Stomach (tissue), 9 donors: ENCODE results near the gene GNG2. TPM values are rescaled to one million over a fixed set of nuclear protein-coding genes. Genes with fewer than 3 reads are reported as not detected.
A peak's percentile ranks its signal among the peaks of the same experiment; 100 is the strongest.

Experiments used
- DNase-seq, 2 donors: peaks; one replicate each; pipeline versions ENCODE4 v3.0.0 to v3.0.0-alpha.2; 2013 to 2019
- H3K27ac ChIP-seq, 5 donors: fragments of 200-600 bp in 4 of 5; sonication (generic) in 4 of 5; one replicate each; pipeline ENCODE4 v1.5.1; 2013 to 2019; ENCODE audit warnings: mild to moderate bottlenecking in 1 of 5, moderate library complexity in 1 of 5
- H3K27me3 ChIP-seq, 3 donors: fragments of 200-600 bp; sonication (generic); one replicate each; pipeline ENCODE4 v1.5.1; 2017 to 2019; ENCODE audit warnings: mixed run types in 1 of 3
- H3K36me3 ChIP-seq, 4 donors: fragments of 200-600 bp; sonication (generic); 1 replicate in 3 of 4; 2 replicates in 1 of 4; pipeline ENCODE4 v1.5.1; 2016 to 2019
- H3K4me1 ChIP-seq, 4 donors: fragments of 200-600 bp; sonication (generic); one replicate each; pipeline ENCODE4 v1.5.1; 2016 to 2019
- H3K4me3 ChIP-seq, 4 donors: fragments of 200-600 bp; sonication (generic) in 3 of 4; one replicate each; pipeline ENCODE4 v1.5.1; 2016 to 2019; ENCODE audit warnings: mild to moderate bottlenecking in 1 of 4
- H3K9me3 ChIP-seq, 4 donors: fragments of 200-600 bp; sonication (generic); one replicate each; pipeline ENCODE4 v1.5.1; 2016 to 2019
- EP300 ChIP-seq: sonication (generic); formaldehyde crosslinking; IDR thresholded peaks from one replicate; pipeline ENCODE4 v1.6.1; 2017; ENCODE audit warnings: antibody characterized with exemption
- POLR2A ChIP-seq, 4 donors: fragments of 450-650 bp; IDR thresholded peaks; one replicate each; pipeline ENCODE4 v1.6.1; 2016; ENCODE audit warnings: antibody characterized with exemption in 4 of 4, control low read depth in 2 of 4, mild to moderate bottlenecking in 1 of 4, moderate library complexity in 1 of 4
- POLR2AphosphoS5 ChIP-seq, 3 donors: sonication (generic); formaldehyde crosslinking; IDR thresholded peaks; one replicate each; pipeline ENCODE4 v1.6.1; 2016; ENCODE audit warnings: antibody characterized with exemption in 3 of 3
- WGBS, 5 donors: extraction: QIAGEN DNeasy Blood & Tissue Kit in 3 of 5; methylation state at CpG; one replicate each; pipeline versions ENCODE4 v1.1.5 to v1.1.7; 2013 to 2018; 5-methylcytosine and 5-hydroxymethylcytosine counted together
- intact Hi-C: fragments of 100-400 bp; cut with DNase I; formaldehyde crosslinking; loops from one replicate; pipeline ENCODE4 v1.15.1; 2023; ENCODE audit warnings: low total_unique reads
- polyA plus RNA-seq, 3 donors: library from polyadenylated mRNA; stranded (reverse); fragments of 200-250 nt; gene quantifications; one replicate each; pipeline ENCODE4 v1.2.3, GENCODE V29; 2013
- total RNA-seq, 5 donors: library from RNA; depleted of rRNA; stranded (reverse); fragments of >200 nt; gene quantifications; one replicate each; pipeline versions ENCODE4 v1.1.0 to v1.2.3, GENCODE V29; 2014 to 2016
- TF ChIP-seq, protein P1 (sequence below), 7 experiments: fragments of 450-650 bp in 4 of 7; fragments of 200-600 bp in 3 of 7; sonication (generic) in 3 of 7; IDR thresholded peaks; one replicate each; pipeline ENCODE4 v1.5.1; 2016 to 2019; ENCODE audit warnings: antibody characterized with exemption in 7 of 7, control low read depth in 2 of 7, mild to moderate bottlenecking in 1 of 7
- donor health status: healthy with polysubstance abuse.
- donor health status: Bipolar disorder and iron deficiency.
- donor health status: healthy.

GNG2 gene
- total and polyA plus RNA-seq, 8 donors: 0.58 to 23.3 (median 9.2) TPM

DNA sequence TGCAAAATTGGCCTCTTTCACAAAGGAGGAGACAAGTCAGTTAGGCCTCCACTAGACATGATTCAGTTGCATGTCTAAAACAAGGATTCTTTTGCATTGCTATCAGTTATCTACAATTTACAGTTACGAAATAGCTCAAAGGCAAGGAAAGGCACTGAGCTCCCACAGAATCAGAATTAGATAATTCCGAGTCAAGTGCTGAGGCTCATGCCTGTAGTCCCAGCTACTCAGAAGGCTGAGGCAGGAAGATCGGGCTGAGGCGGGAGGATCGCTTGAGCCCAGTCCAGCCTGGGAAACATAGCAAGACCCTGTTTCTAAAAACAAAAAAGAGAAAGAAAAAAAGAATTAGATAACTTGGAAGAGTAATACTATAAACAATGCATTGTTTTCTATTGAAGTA is 116.7 kb downstream of the GNG2 start:
- 86 to 93% (median 88%) methylated on average over 5 of the region's 5 CpGs for WGBS, 5 donors
- Histone ChIP-seq H3K4me1 (peaks cover 0 to 10% (median 4%) of the 10 kb centered on the region in 4 donors), H3K36me3 (no peaks in the 10 kb centered on the region), H3K4me3 (no peak overlapping the region), H3K27me3 (no peaks in the 10 kb centered on the region), H3K27ac (no peak overlapping the region), H3K9me3 (no peaks in the 10 kb centered on the region)
- DNase-seq: no peak
- TF ChIP-seq, protein P1, sequence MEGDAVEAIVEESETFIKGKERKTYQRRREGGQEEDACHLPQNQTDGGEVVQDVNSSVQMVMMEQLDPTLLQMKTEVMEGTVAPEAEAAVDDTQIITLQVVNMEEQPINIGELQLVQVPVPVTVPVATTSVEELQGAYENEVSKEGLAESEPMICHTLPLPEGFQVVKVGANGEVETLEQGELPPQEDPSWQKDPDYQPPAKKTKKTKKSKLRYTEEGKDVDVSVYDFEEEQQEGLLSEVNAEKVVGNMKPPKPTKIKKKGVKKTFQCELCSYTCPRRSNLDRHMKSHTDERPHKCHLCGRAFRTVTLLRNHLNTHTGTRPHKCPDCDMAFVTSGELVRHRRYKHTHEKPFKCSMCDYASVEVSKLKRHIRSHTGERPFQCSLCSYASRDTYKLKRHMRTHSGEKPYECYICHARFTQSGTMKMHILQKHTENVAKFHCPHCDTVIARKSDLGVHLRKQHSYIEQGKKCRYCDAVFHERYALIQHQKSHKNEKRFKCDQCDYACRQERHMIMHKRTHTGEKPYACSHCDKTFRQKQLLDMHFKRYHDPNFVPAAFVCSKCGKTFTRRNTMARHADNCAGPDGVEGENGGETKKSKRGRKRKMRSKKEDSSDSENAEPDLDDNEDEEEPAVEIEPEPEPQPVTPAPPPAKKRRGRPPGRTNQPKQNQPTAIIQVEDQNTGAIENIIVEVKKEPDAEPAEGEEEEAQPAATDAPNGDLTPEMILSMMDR (IDR thresholded peaks at IDR 0.05): no peak
- no peak for TF ChIP-seq POLR2AphosphoS5 (IDR thresholded peaks at IDR 0.05)
- no peak for TF ChIP-seq POLR2A (IDR thresholded peaks at IDR 0.05)
- TF ChIP-seq EP300: no peak
- intact Hi-C loops: no loop called here

DNA sequence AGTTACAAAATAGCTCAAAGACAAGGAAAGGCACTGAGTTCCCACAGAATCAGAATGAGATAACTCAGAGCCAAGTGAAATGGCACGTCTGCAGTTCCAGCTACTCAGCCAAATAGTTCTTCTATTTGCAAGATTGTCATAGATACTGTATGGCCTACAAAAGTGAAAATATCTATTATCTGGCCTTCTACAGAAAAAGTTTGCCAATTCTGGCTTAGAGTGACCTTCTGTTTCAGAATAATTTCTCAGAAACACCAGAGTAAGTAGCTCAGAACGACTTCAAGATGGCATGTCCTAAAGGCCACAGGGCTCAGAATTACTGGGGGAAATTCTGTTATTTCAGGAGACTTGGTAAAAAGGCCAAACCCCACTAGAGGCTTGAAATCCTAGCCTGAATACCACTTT is 118.3 kb downstream of the GNG2 start:
- H3K4me3 ChIP-seq: no peak overlapping the region
- H3K27me3 ChIP-seq: no peaks in the 10 kb centered on the region
- WGBS, 5 donors: 15 to 45% (median 20%) methylated on average over 2 of the region's 2 CpGs
- peaks cover 0 to 10% (median 4%) of the 10 kb centered on the region in 4 donors for H3K4me1 ChIP-seq
- no peaks in the 10 kb centered on the region for H3K36me3 ChIP-seq
- no peaks in the 10 kb centered on the region for H3K9me3 ChIP-seq
- no peak for DNase-seq
- TF ChIP-seq POLR2A (IDR thresholded peaks at IDR 0.05) (no peak), POLR2AphosphoS5 (IDR thresholded peaks at IDR 0.05) (no peak), EP300 (no peak)
- TF ChIP-seq, protein P1 (IDR thresholded peaks at IDR 0.05): no peak
- intact Hi-C loops: no loop called here
- H3K27ac ChIP-seq: no peak overlapping the region

DNA sequence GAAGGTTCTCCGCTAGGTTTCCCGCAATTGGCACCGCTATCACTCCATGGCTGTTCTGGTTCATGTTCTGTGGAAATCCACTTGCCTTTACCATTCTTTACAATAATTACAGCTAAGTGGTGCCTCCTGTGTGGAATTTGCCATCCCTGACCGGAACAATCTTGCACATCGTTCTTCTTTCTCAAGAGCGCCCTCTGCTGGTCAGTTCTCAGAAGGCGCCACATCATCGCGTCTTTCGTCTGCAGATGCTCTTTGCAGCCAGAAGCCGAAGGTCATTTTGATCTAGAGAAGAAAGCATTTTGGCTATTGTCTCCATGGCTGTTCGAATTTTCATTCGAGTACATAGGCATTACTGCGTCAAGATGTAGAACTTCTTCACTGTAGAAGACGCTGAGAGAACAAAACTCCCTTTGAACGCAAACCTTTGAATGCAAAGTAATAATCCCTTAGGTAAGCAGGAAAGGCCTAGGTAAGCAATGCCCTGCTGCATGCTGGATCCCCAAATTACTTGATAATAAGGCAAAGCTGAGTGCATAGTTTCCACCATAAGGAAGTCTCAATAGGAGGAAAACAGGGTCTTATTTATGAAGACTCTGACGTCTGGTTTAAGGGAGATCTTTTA is 118.8 kb downstream of the GNG2 start:
- H3K27ac ChIP-seq: no peak overlapping the region
- WGBS, 5 donors: 21 to 24% (median 23%) methylated on average over 17 of the region's 17 CpGs
- peak; percentile 88 to 93 for DNase-seq
- H3K4me1 ChIP-seq: peaks cover 0 to 10% (median 4%) of the 10 kb centered on the region in 4 donors
- H3K27me3 ChIP-seq: no peaks in the 10 kb centered on the region
- no peaks in the 10 kb centered on the region for H3K36me3 ChIP-seq
- TF ChIP-seq EP300: no peak
- TF ChIP-seq, protein P1 (IDR thresholded peaks at IDR 0.05): peak in 6 of 7 experiments; percentile 56 to 93 (median 90)
- TF ChIP-seq POLR2AphosphoS5 (IDR thresholded peaks at IDR 0.05): peak in 1 of 3 donors; percentile 49
- H3K4me3 ChIP-seq: no peak overlapping the region
- H3K9me3 ChIP-seq: no peaks in the 10 kb centered on the region
- intact Hi-C loops: no loop called here

DNA sequence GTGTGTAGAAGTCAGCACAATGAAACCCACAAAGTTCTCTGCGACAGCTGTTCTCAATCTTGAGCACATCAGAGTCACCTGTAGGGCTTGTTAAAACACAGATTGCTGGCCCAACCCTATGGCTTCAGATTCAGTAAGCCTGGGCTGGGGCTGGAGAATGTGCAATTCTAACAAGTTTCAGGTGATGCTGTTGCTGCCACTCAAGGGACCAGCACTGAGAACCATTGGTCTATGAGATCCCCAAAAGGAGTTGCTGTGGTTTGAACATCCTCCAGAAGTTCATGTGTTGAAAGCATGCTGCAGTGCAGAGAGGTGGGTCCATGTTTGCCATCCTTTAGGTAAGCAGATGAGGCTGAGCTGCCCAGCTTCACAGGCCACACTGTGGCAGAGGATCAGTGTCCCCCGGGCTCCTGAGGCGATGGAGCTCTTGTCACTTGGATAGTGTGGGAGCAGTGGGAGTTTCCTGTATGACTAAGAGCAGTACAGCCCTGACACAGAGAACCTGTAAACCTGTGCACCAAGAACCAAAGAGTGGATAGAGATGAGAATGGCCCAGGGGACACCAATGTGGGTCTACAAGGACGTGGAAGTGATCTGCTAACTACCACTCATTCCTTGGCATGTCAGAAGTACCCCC is 120.9 kb downstream of the GNG2 start:
- Histone ChIP-seq H3K9me3 (no peaks in the 10 kb centered on the region), H3K4me3 (no peak overlapping the region), H3K4me1 (peaks cover 0 to 10% (median 4%) of the 10 kb centered on the region in 4 donors), H3K27me3 (no peaks in the 10 kb centered on the region), H3K27ac (no peak overlapping the region), H3K36me3 (no peaks in the 10 kb centered on the region)
- 76 to 88% (median 84%) methylated on average over 4 of the region's 4 CpGs for WGBS, 5 donors
- TF ChIP-seq POLR2A (IDR thresholded peaks at IDR 0.05) (no peak), EP300 (no peak), POLR2AphosphoS5 (IDR thresholded peaks at IDR 0.05) (no peak)
- TF ChIP-seq, protein P1 (IDR thresholded peaks at IDR 0.05): no peak
- DNase-seq: no peak
- intact Hi-C loops: no loop called here
